ENCODE results near the gene SPRY2. TPM values are rescaled to one million over a fixed set of nuclear protein-coding genes. Genes with fewer than 3 reads are reported as not detected.
"Not testable (repeated sequence)": the region's sequence is repeated elsewhere in the genome, so short reads cannot be mapped to it uniquely, and the experiment has no call there.

The SPRY2 gene
- total RNA-seq, 1 experiment from 2014 or later: 46.4 TPM

- H3K27ac Mint-ChIP-seq (ENCODE audit: low read depth, unreplicated experiment): no peak overlapping the region
- BruUV-seq (replicated peaks): no TSS peak
- no peak for TF ChIP-seq CTCF (IDR thresholded peaks at IDR 0.05; ENCODE audit: unreplicated experiment)
- H3K36me3 Mint-ChIP-seq (ENCODE audit: insufficient read depth, unreplicated experiment): no peaks in the 10 kb centered on the region
- intact Hi-C loops (cut with micrococcal nuclease): no loop called here
- peaks cover 7% of the 10 kb centered on the region for H3K4me1 Mint-ChIP-seq (ENCODE audit: insufficient read depth, unreplicated experiment)
- no peak for DNase-seq (ENCODE audit: unreplicated experiment)
- no peaks in the 10 kb centered on the region for H3K9me3 Mint-ChIP-seq (ENCODE audit: unreplicated experiment)
- ChIA-PET CTCF (interaction anchor here (0.5 to 12.6 kb wide), 6 partner anchors 14 to 838 kb away, joined by 3 to 101 read pairs (median 4); partner anchors contain the start of gene SPRY2), POLR2A (interaction anchor here (0.6 to 4.7 kb wide), 6 partner anchors 10 to 728 kb away, joined by 3 to 28 read pairs (median 4); partner anchors contain the start of gene SPRY2)
- H3K27me3 Mint-ChIP-seq (ENCODE audit: insufficient read depth, unreplicated experiment): no peaks in the 10 kb centered on the region
- H3K4me3 Mint-ChIP-seq (ENCODE audit: unreplicated experiment): no peak overlapping the region
These were observed 18.5 kb upstream of the SPRY2 start for GRCh38 chr13:80359414-80359777.

GRCh38 chr13:80355496-80356094 lies 14.7 kb upstream of the SPRY2 start:
- POLR2A ChIA-PET; BruUV-seq (replicated peaks); H3K27ac Mint-ChIP-seq (ENCODE audit: low read depth, unreplicated experiment); intact Hi-C loops (cut with micrococcal nuclease); H3K27me3 Mint-ChIP-seq (ENCODE audit: insufficient read depth, unreplicated experiment); H3K4me3 Mint-ChIP-seq (ENCODE audit: unreplicated experiment); H3K36me3 Mint-ChIP-seq (ENCODE audit: insufficient read depth, unreplicated experiment); DNase-seq (ENCODE audit: unreplicated experiment); H3K9me3 Mint-ChIP-seq (ENCODE audit: unreplicated experiment); H3K4me1 Mint-ChIP-seq (ENCODE audit: insufficient read depth, unreplicated experiment): not testable (repeated sequence)
- CTCF ChIA-PET: interaction anchor here (12.6 kb wide), 1 partner anchor 12 kb away, joined by 101 read pairs; no protein-coding TSS in a partner anchor

- no peak overlapping the region for H3K4me3 Mint-ChIP-seq (ENCODE audit: unreplicated experiment)
- DNase-seq (ENCODE audit: unreplicated experiment): no peak
- no peak overlapping the region for H3K27ac Mint-ChIP-seq (ENCODE audit: low read depth, unreplicated experiment)
- intact Hi-C loops (cut with micrococcal nuclease): no loop called here
- POLR2A ChIA-PET: interaction anchor here (0.6 to 1.1 kb wide), 2 partner anchors 11 to 777 kb away, joined by 3 read pairs; no protein-coding TSS in a partner anchor
- CTCF ChIA-PET: no interaction called here
- H3K36me3 Mint-ChIP-seq (ENCODE audit: insufficient read depth, unreplicated experiment): no peaks in the 10 kb centered on the region
- no peak for TF ChIP-seq CTCF (IDR thresholded peaks at IDR 0.05; ENCODE audit: unreplicated experiment)
- no peaks in the 10 kb centered on the region for H3K27me3 Mint-ChIP-seq (ENCODE audit: insufficient read depth, unreplicated experiment)
- H3K9me3 Mint-ChIP-seq (ENCODE audit: unreplicated experiment): peaks cover 8% of the 10 kb centered on the region
- no peaks in the 10 kb centered on the region for H3K4me1 Mint-ChIP-seq (ENCODE audit: insufficient read depth, unreplicated experiment)
- BruUV-seq (replicated peaks): no TSS peak
These were observed 7.8 kb upstream of the SPRY2 start for GRCh38 chr13:80348750-80349149.

- no peak overlapping the region for H3K4me3 Mint-ChIP-seq (ENCODE audit: unreplicated experiment)
- DNase-seq (ENCODE audit: unreplicated experiment): no peak
- intact Hi-C loops (cut with micrococcal nuclease): no loop called here
- no peak for TF ChIP-seq CTCF (IDR thresholded peaks at IDR 0.05; ENCODE audit: unreplicated experiment)
- no peak overlapping the region for H3K27ac Mint-ChIP-seq (ENCODE audit: low read depth, unreplicated experiment)
- no peaks in the 10 kb centered on the region for H3K27me3 Mint-ChIP-seq (ENCODE audit: insufficient read depth, unreplicated experiment)
- CTCF ChIA-PET: no interaction called here
- no TSS peak for BruUV-seq (replicated peaks)
- POLR2A ChIA-PET: interaction anchor here (0.6 kb wide), 1 partner anchor 776 kb away, joined by 3 read pairs; no protein-coding TSS in a partner anchor
- H3K9me3 Mint-ChIP-seq (ENCODE audit: unreplicated experiment): peaks cover 8% of the 10 kb centered on the region
- no peaks in the 10 kb centered on the region for H3K36me3 Mint-ChIP-seq (ENCODE audit: insufficient read depth, unreplicated experiment)
- H3K4me1 Mint-ChIP-seq (ENCODE audit: insufficient read depth, unreplicated experiment): peaks cover 4% of the 10 kb centered on the region
These were observed 7.4 kb upstream of the SPRY2 start for GRCh38 chr13:80348314-80348713.

All from MCF 10A (cell line).